K562 (cell line): Measurements from ENCODE around the gene ZNF544. TPM values are rescaled to one million over a fixed set of nuclear protein-coding genes. Genes with fewer than 3 reads are reported as not detected.

Experiments
- CHD1 ChIP-seq: fragments of 200-600 bp; sonication (generic); IDR thresholded peaks from one replicate; pipeline ENCODE4 v1.6.1; 2012; ENCODE audit warnings: mild to moderate bottlenecking, moderate library complexity, low read length, inconsistent platforms
- E2F1 ChIP-seq: sonication (generic); formaldehyde crosslinking; IDR thresholded peaks from 2 replicates; pipeline ENCODE4 v1.8.1; 2023; ENCODE audit warnings: mild to moderate bottlenecking, missing genetic modification reagents, moderate library complexity
- HMG20A ChIP-seq: fragments of 450-650 bp; formaldehyde crosslinking; conservative IDR thresholded peaks from 2 replicates; pipeline ENCODE4 v1.4.0; 2020; ENCODE audit warnings: mild to moderate bottlenecking, mixed read lengths
- HMGN3 ChIP-seq: IDR thresholded peaks from 2 replicates; pipeline ENCODE4 v1.6.1; 2011; ENCODE audit warnings: borderline replicate concordance, low read depth, mild to moderate bottlenecking, mixed read lengths, low read length; ENCODE audit not compliant: insufficient read length; ENCODE audit errors: extremely low read depth
- ID3 ChIP-seq, 2 experiments: fragments of 250-450 bp in 1 of 2; fragments of 450-650 bp in 1 of 2; sonication (Bioruptor Pico) in 1 of 2; IDR thresholded peaks; 2 replicates each; pipeline versions ENCODE4 v1.6.1 to v1.8.0; 2016 to 2021; ENCODE audit warnings: mild to moderate bottlenecking in 2 of 2, moderate library complexity in 2 of 2, missing compliant biosample characterization in 1 of 2, missing genetic modification characterization in 1 of 2
- MAZ ChIP-seq, 2 experiments: fragments of 450-650 bp in 1 of 2; sonication (generic) in 1 of 2; formaldehyde crosslinking; IDR thresholded peaks in 1 of 2; conservative IDR thresholded peaks in 1 of 2; 2 replicates each; pipeline versions ENCODE4 v1.4.0 to v1.5.0; 2020; ENCODE audit warnings: mild to moderate bottlenecking in 1 of 2, missing genetic modification reagents in 1 of 2
- NRF1 ChIP-seq, 2 experiments: fragments of 450-650 bp; IDR thresholded peaks in 1 of 2; conservative IDR thresholded peaks in 1 of 2; 2 replicates each; pipeline ENCODE4 v1.6.1; 2014; ENCODE audit warnings: mild to moderate bottlenecking in 2 of 2
- PURB ChIP-seq: sonication (generic); formaldehyde crosslinking; IDR thresholded peaks from 2 replicates; pipeline ENCODE4 v1.9.0; 2021; ENCODE audit warnings: low read depth, mild to moderate bottlenecking, missing genetic modification reagents
- TSHZ1 ChIP-seq: fragments of 250-450 bp; sonication (Bioruptor Pico); IDR thresholded peaks from 2 replicates; pipeline ENCODE4 v1.4.0; 2020; ENCODE audit warnings: mild to moderate bottlenecking, moderate library complexity
- U2AF1 ChIP-seq: fragments of 200-400 bp; formaldehyde crosslinking; optimal IDR thresholded peaks from 2 replicates; pipeline ENCODE3; 2017; ENCODE audit warnings: mild to moderate bottlenecking, low read depth, low read length, moderate library complexity
- ZHX1 ChIP-seq: fragments of 150-350 bp; conservative IDR thresholded peaks from 2 replicates; pipeline ENCODE4 v1.6.1; 2014; ENCODE audit warnings: low read length
- ZNF124 ChIP-seq: sonication (generic); formaldehyde crosslinking; IDR thresholded peaks from 2 replicates; pipeline ENCODE4 v1.8.1; 2022; ENCODE audit warnings: missing genetic modification reagents
- ZNF263 ChIP-seq: sonication (generic); formaldehyde crosslinking; IDR thresholded peaks from 2 replicates; pipeline ENCODE4 v1.8.0; 2022; ENCODE audit warnings: mild to moderate bottlenecking, missing genetic modification reagents, borderline replicate concordance
- ZNF551 ChIP-seq: fragments of 250-450 bp; sonication (Bioruptor Pico); IDR thresholded peaks from 2 replicates; pipeline ENCODE4 v1.5.0; 2021; ENCODE audit warnings: mild to moderate bottlenecking, moderate library complexity
- polyA plus RNA-seq, 8 experiments: library from polyadenylated mRNA; depleted of rRNA in 4 of 8; stranded (reverse) in 5 of 8; unstranded in 3 of 8; fragments of >200 nt; fragmentation: Nextera tagmentation in 2 of 8; fragmentation: Illumina TruSeq in 1 of 8; extraction: Ambion mirVana in 2 of 8; extraction: Trizol in 1 of 8; gene quantifications; 2 replicates each; pipeline versions ENCODE4 v1.2.1 to v1.2.3, GENCODE V29; 2011 to 2014; ENCODE audit warnings: inconsistent platforms in 1 of 8, missing spikeins in 1 of 8
- total RNA-seq, 7 experiments: library from RNA; depleted of rRNA in 6 of 7; stranded (reverse); fragments of >200 nt in 6 of 7; fragmentation: Illumina TruSeq in 2 of 7; extraction: Trizol in 2 of 7; gene quantifications; 2 replicates each; pipeline versions ENCODE4 v1.2.1 to v1.2.3, GENCODE V29; 2011 to 2021; ENCODE audit warnings: low replicate concordance in 1 of 7

The ZNF544 gene
- total and polyA plus RNA-seq, 9 of the 15 experiments (the other 6 are each of a cell fraction or from before 2014, with no cell fraction given) = 23.6 to 59.0 (median 41.4) TPM

- no peak for TF ChIP-seq TSHZ1 (CRISPR knock-in tag)
- TF ChIP-seq U2AF1 = no peak
- no peak for TF ChIP-seq PURB (CRISPR knock-in tag)
- TF ChIP-seq ZNF551 = no peak
- TF ChIP-seq HMGN3 = peak; percentile 64
- peak; percentile 72 for TF ChIP-seq E2F1 (CRISPR knock-in tag)
- TF ChIP-seq ZHX1 = no peak
- no peak for TF ChIP-seq ID3 (CRISPR knock-in tag; IDR thresholded peaks at IDR 0.05)
- TF ChIP-seq ID3 (tag; IDR thresholded peaks at IDR 0.05) = peak; percentile 76
- TF ChIP-seq ZNF263 (CRISPR knock-in tag) = no peak
- TF ChIP-seq HMG20A (CRISPR knock-in tag) = no peak
- TF ChIP-seq MAZ (CRISPR knock-in tag; conservative IDR thresholded peaks at IDR 0.05 in 1 of 2, IDR thresholded peaks at IDR 0.05 in 1 of 2) = no peak
- peak; percentile 95 for TF ChIP-seq CHD1
- TF ChIP-seq ZNF124 (CRISPR knock-in tag) = no peak
- peak; percentile 92 to 93 for TF ChIP-seq NRF1 (conservative IDR thresholded peaks at IDR 0.05 in 1 of 2, IDR thresholded peaks at IDR 0.05 in 1 of 2)
Measured at GRCh38 chr19:58279042-58279924, 50.6 kb downstream of the ZNF544 start (continued).
